ENCODE results near the gene TMEM115.

The TMEM115 gene

GRCh38 chr3:50358911-50359759, at the start of gene TMEM115 (continued):
- no peak for TF ChIP-seq ZNF202 (tag by site-specific recombination; IDR thresholded peaks at IDR 0.05; ENCODE audit: borderline replicate concordance)
- TF ChIP-seq KLF7 (tag by site-specific recombination; IDR thresholded peaks at IDR 0.05; ENCODE audit: borderline replicate concordance) = peak; percentile 37; the same call in 1 of the 2 replicates
- no peak for TF ChIP-seq ZNF169 (tag by site-specific recombination; IDR thresholded peaks at IDR 0.05)
- TF ChIP-seq, protein P1, sequence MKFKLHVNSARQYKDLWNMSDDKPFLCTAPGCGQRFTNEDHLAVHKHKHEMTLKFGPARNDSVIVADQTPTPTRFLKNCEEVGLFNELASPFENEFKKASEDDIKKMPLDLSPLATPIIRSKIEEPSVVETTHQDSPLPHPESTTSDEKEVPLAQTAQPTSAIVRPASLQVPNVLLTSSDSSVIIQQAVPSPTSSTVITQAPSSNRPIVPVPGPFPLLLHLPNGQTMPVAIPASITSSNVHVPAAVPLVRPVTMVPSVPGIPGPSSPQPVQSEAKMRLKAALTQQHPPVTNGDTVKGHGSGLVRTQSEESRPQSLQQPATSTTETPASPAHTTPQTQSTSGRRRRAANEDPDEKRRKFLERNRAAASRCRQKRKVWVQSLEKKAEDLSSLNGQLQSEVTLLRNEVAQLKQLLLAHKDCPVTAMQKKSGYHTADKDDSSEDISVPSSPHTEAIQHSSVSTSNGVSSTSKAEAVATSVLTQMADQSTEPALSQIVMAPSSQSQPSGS (tag by site-specific recombination; IDR thresholded peaks at IDR 0.05; ENCODE audit: low read depth) = no peak
- no peak for TF ChIP-seq ZNF792 (tag by site-specific recombination; IDR thresholded peaks at IDR 0.05)
- no peak for TF ChIP-seq ZNF391 (tag by site-specific recombination; IDR thresholded peaks at IDR 0.05; ENCODE audit: borderline replicate concordance, low read depth)
- TF ChIP-seq ZNF24 (tag by site-specific recombination; IDR thresholded peaks at IDR 0.05) = no peak
- no peak for TF ChIP-seq ZNF610 (tag by site-specific recombination; IDR thresholded peaks at IDR 0.05; ENCODE audit: borderline replicate concordance)
- no peak for TF ChIP-seq ZNF211 (tag by site-specific recombination; IDR thresholded peaks at IDR 0.05; ENCODE audit: low read depth)
- TF ChIP-seq ZBTB17 (tag by site-specific recombination; IDR thresholded peaks at IDR 0.05) = peak; percentile 86
- TF ChIP-seq SP3 (tag by site-specific recombination; IDR thresholded peaks at IDR 0.05) = peak; percentile 90
- TF ChIP-seq ZNF645 (tag by site-specific recombination; IDR thresholded peaks at IDR 0.05) = no peak
- TF ChIP-seq, protein P2, sequence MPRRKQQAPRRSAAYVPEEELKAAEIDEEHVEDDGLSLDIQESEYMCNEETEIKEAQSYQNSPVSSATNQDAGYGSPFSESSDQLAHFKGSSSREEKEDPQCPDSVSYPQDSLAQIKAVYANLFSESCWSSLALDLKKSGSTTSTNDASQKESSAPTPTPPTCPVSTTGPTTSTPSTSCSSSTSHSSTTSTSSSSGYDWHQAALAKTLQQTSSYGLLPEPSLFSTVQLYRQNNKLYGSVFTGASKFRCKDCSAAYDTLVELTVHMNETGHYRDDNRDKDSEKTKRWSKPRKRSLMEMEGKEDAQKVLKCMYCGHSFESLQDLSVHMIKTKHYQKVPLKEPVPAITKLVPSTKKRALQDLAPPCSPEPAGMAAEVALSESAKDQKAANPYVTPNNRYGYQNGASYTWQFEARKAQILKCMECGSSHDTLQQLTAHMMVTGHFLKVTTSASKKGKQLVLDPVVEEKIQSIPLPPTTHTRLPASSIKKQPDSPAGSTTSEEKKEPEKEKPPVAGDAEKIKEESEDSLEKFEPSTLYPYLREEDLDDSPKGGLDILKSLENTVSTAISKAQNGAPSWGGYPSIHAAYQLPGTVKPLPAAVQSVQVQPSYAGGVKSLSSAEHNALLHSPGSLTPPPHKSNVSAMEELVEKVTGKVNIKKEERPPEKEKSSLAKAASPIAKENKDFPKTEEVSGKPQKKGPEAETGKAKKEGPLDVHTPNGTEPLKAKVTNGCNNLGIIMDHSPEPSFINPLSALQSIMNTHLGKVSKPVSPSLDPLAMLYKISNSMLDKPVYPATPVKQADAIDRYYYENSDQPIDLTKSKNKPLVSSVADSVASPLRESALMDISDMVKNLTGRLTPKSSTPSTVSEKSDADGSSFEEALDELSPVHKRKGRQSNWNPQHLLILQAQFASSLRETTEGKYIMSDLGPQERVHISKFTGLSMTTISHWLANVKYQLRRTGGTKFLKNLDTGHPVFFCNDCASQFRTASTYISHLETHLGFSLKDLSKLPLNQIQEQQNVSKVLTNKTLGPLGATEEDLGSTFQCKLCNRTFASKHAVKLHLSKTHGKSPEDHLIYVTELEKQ (tag by site-specific recombination; IDR thresholded peaks at IDR 0.05; ENCODE audit: borderline replicate concordance) = no peak
- no peak for TF ChIP-seq ZNF16 (tag by site-specific recombination; IDR thresholded peaks at IDR 0.05; ENCODE audit: low read depth)
- TF ChIP-seq ZNF473 (tag by site-specific recombination; IDR thresholded peaks at IDR 0.05) = no peak
- no peak for TF ChIP-seq ZNF555 (tag by site-specific recombination; conservative IDR thresholded peaks at IDR 0.05)
- TF ChIP-seq ZSCAN23 (tag by site-specific recombination; IDR thresholded peaks at IDR 0.05) = no peak
- TF ChIP-seq CTCF (tag by site-specific recombination; IDR thresholded peaks at IDR 0.05) = no peak
- TF ChIP-seq BCL11B (tag by site-specific recombination; IDR thresholded peaks at IDR 0.05; ENCODE audit: low read depth) = peak; percentile 52; the same call in 1 of the 2 replicates
- TF ChIP-seq SP2 (tag by site-specific recombination; IDR thresholded peaks at IDR 0.05) = peak; percentile 66
- no peak for TF ChIP-seq ZNF266 (tag by site-specific recombination; IDR thresholded peaks at IDR 0.05; ENCODE audit: low read depth)
- TF ChIP-seq MZF1 (tag by site-specific recombination; IDR thresholded peaks at IDR 0.05; ENCODE audit: borderline replicate concordance) = no peak
- no peak for TF ChIP-seq ZNF747 (tag by site-specific recombination; IDR thresholded peaks at IDR 0.05)
- TF ChIP-seq ZBTB48 (tag by site-specific recombination; IDR thresholded peaks at IDR 0.05) = peak; percentile 39; the same call in 1 of the 2 replicates
- TF ChIP-seq ZNF350 (tag by site-specific recombination; IDR thresholded peaks at IDR 0.05) = no peak
- peak; percentile 48; the same call in 1 of the 2 replicates for TF ChIP-seq ZEB2 (tag by site-specific recombination; IDR thresholded peaks at IDR 0.05)
- no peak for TF ChIP-seq ZNF514 (tag by site-specific recombination; IDR thresholded peaks at IDR 0.05)

Measured in HEK293 (cell line).